Mucosa of descending colon (tissue), 3 donors: ENCODE data around the gene ULK3. TPM values are rescaled to one million over a fixed set of nuclear protein-coding genes. Genes with fewer than 3 reads are reported as not detected.

ENCODE experiments used
- ATAC-seq: fragments of 200-7000 bp; cut with Tn5 transposase; one replicate; pipeline ENCODE4 v1.9.1; 2020; ENCODE audit warnings: mild to moderate bottlenecking, moderate library complexity
- DNase-seq, 3 donors: peaks; one replicate each; pipeline ENCODE4 v3.0.0-alpha.2; 2020
- H3K36me3 ChIP-seq: fragments of 200-600 bp; one replicate; pipeline ENCODE4 v1.8.0; 2021; ENCODE audit warnings: low read depth, mild to moderate bottlenecking
- H3K4me1 ChIP-seq: fragments of 200-600 bp; one replicate; pipeline ENCODE4 v1.8.0; 2021; ENCODE audit warnings: low read depth, mild to moderate bottlenecking
- H3K4me3 ChIP-seq: fragments of 200-600 bp; one replicate; pipeline ENCODE4 v1.8.0; 2021; ENCODE audit warnings: mild to moderate bottlenecking
- H3K9me3 ChIP-seq: fragments of 200-600 bp; one replicate; pipeline ENCODE4 v1.8.0; 2021; ENCODE audit warnings: mild to moderate bottlenecking
- CTCF ChIP-seq: fragments of 200-600 bp; IDR thresholded peaks from one replicate; pipeline ENCODE4 v1.8.0; 2022; ENCODE audit warnings: antibody characterized with exemption, mild to moderate bottlenecking
- intact Hi-C, 2 donors: fragments of 100-400 bp; cut with DNase I in 1 of 2; cut with micrococcal nuclease in 1 of 2; formaldehyde crosslinking; loops; one replicate each; pipeline versions ENCODE4 v1.11.0 to v1.11.1; 2022; cut with DNase I, micrococcal nuclease
- total RNA-seq, 3 donors: library from RNA; stranded (reverse); fragmentation: NEBNext Ultra II Directional in 2 of 3; extraction: Animal tissue kit (Norgen Biotek cat#: 25700) in 2 of 3; gene quantifications; one replicate each; pipeline versions ENCODE4 v1.2.1 to v1.2.4, GENCODE V29; 2021 to 2023
- donor health status: DM: no; HTN: no; CAD: no; lungs with moderate emphysema.
- donor health status: DM: no; HTN: no; CAD: no.
- donor health status: DM: no; HTN: yes; CAD: no.

Gene ULK3
- total RNA-seq, 3 donors from 2014 or later = 66.5 to 89.3 (median 73.1) TPM

- Histone ChIP-seq H3K4me1 (peaks cover 7% of the 10 kb centered on the region), H3K9me3 (no peaks in the 10 kb centered on the region), H3K4me3 (no peak overlapping the region), H3K36me3 (no peaks in the 10 kb centered on the region)
- intact Hi-C loops = no loop called here
- ATAC-seq = no peak
- DNase-seq = no peak
- TF ChIP-seq CTCF = no peak
Measured at GRCh38 chr15:74829991-74830390, 13.0 kb downstream of the ULK3 start.

GRCh38 chr15:74829486-74829885, 13.5 kb downstream of the ULK3 start:
- ATAC-seq (no peak), DNase-seq (no peak)
- H3K9me3 ChIP-seq = no peaks in the 10 kb centered on the region
- TF ChIP-seq CTCF = no peak
- no peaks in the 10 kb centered on the region for H3K36me3 ChIP-seq
- no peak overlapping the region for H3K4me3 ChIP-seq
- peaks cover 7% of the 10 kb centered on the region for H3K4me1 ChIP-seq
- intact Hi-C loops = no loop called here

- Histone ChIP-seq H3K9me3 (no peaks in the 10 kb centered on the region), H3K36me3 (no peaks in the 10 kb centered on the region), H3K4me1 (peaks cover 7% of the 10 kb centered on the region), H3K4me3 (no peak overlapping the region)
- DNase-seq = no peak
- no peak for TF ChIP-seq CTCF
- ATAC-seq = no peak
- intact Hi-C loops = no loop called here
Measured at GRCh38 chr15:74828835-74829234, 14.1 kb downstream of the ULK3 start.

GRCh38 chr15:74827614-74828013, 15.3 kb downstream of the ULK3 start:
- Histone ChIP-seq H3K9me3 (no peaks in the 10 kb centered on the region), H3K4me1 (peaks cover 7% of the 10 kb centered on the region), H3K4me3 (no peak overlapping the region), H3K36me3 (no peaks in the 10 kb centered on the region)
- ATAC-seq (no peak), DNase-seq (no peak)
- no peak for TF ChIP-seq CTCF
- intact Hi-C loops = no loop called here

- H3K4me3 ChIP-seq = no peak overlapping the region
- intact Hi-C loops = no loop called here
- H3K9me3 ChIP-seq = no peaks in the 10 kb centered on the region
- DNase-seq (no peak), ATAC-seq (no peak)
- H3K36me3 ChIP-seq = no peaks in the 10 kb centered on the region
- no peaks in the 10 kb centered on the region for H3K4me1 ChIP-seq
- TF ChIP-seq CTCF = no peak
Measured at GRCh38 chr15:74826921-74827320, 16.0 kb downstream of the ULK3 start.

- peak in 2 of 3 donors; percentile 66 to 67 for DNase-seq
- intact Hi-C loops = no loop called here
- Histone ChIP-seq H3K4me3 (no peak within 1 kb of the TSS), H3K36me3 (no peaks in the 10 kb centered on the region), H3K4me1 (no peaks in the 10 kb centered on the region), H3K9me3 (no peaks in the 10 kb centered on the region)
- ATAC-seq = peak; percentile 78
- no peak for TF ChIP-seq CTCF
Measured at GRCh38 chr15:74826364-74826819, 16.6 kb downstream of the ULK3 start, which contains the start of gene CPLX3. Gene CPLX3, plus strand, starts transcription at chr15:74826627. Its CDS starts 77 bp downstream, at chr15:74826704.
